GM18505 (cell line): ENCODE measurements around the gene EVX2.

Source experiments
- ATAC-seq: cut with Tn5 transposase; IDR thresholded peaks from one replicate; pipeline ENCODE4 v1.9.1; 2021; ENCODE audit not compliant: unreplicated experiment
- POLR2A ChIP-seq: IDR thresholded peaks from 4 replicates; pipeline ENCODE4 v1.6.1; 2011; ENCODE audit warnings: borderline replicate concordance; ENCODE audit not compliant: insufficient read depth, insufficient read length; ENCODE audit errors: extremely low read depth

The EVX2 gene

DNA sequence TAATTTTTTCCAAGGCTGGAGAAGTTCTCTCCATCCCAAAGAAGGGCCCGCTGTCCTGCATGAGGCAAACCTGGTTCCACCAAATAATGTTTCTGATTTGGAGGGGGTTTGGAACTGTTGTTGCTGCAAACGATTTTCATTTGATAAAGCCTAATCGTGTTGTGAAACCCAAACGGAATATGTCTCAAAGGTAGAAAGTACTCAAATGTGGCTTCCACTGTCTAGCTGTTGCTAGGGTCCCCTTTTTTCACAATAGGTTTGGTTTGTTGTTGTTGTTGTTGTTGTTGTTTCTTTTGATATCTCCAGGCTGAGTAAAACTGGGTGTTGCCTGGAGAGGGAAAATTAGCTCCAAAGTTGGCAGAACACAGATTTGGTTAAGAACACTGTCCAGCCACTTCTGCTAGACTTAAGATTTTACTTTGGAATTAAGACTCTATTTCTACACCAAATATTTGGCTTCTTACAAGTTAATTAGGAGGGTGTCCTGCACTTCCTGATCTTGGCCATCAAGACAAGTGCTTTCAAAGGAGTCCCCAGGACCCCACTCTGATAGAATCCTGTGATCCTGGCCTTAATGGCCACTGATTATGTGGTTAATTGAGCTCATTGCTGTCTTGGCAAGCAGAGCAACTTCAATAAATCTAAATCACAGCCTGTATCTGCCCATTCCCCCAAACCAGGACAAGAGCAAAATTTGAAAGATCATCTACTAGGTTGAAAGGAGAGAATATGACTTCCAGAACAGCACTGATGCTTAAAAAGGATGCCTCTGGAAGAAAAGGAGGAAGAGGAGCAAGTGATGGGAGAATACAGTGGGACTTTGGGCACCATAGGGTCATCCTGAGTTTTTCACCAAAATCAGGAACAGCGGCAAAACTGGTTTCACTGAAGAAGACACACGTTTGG lies 5.4 kb upstream of the EVX2 start:
- TF ChIP-seq POLR2A = no peak
- ATAC-seq = no peak

GRCh38 chr2:176088048-176088936 lies 4.5 kb upstream of the EVX2 start:
- TF ChIP-seq POLR2A = no peak
- ATAC-seq = no peak

DNA sequence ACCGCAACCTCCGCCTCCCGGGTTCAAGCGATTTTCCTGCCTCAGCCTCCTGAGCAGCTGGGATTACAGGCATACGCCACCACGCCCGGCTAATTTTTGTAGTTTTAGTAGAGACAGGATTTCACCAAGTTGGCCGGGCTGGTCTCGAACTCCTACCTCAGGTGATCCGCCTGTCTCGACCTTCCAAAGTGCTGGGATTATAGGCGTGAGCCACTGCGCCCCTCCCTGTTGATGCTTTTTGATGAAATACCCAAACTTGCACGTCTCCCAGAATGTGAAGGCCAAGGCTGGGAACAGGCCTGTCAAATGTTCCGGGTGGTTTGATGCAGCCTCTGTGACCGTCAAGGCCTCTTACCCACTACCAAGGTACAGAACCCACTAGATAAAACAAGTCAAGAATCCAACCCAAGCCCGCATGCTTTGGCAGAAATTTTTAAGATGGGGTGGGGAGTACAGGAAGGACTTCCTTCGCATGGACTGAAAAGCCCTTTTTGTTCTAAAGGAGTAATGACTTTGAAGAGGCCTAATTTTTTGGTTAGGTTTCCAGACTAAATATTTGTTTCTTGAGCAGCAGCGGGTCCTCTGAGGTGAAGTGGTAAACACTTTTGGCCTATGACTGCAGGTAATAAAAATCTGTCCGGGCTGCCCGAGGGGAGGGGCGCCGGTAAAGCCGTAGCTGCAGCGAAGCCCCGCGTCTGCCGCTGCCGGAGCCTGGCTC lies 3.7 kb upstream of the EVX2 start:
- ATAC-seq = no peak
- no peak for TF ChIP-seq POLR2A

GRCh38 chr2:176085861-176086771 lies 2.4 kb upstream of the EVX2 start:
- no peak for TF ChIP-seq POLR2A

GRCh38 chr2:176085120-176085788 lies 1.5 kb upstream of the EVX2 start:
- ATAC-seq = no peak
- TF ChIP-seq POLR2A = no peak

More at GRCh38 chr2:176085861-176086771, 2.4 kb upstream of the EVX2 start:
- no peak for ATAC-seq

- no peak for ATAC-seq
Observed at GRCh38 chr2:176084611-176085119, 903 bp upstream of the EVX2 start.

DNA sequence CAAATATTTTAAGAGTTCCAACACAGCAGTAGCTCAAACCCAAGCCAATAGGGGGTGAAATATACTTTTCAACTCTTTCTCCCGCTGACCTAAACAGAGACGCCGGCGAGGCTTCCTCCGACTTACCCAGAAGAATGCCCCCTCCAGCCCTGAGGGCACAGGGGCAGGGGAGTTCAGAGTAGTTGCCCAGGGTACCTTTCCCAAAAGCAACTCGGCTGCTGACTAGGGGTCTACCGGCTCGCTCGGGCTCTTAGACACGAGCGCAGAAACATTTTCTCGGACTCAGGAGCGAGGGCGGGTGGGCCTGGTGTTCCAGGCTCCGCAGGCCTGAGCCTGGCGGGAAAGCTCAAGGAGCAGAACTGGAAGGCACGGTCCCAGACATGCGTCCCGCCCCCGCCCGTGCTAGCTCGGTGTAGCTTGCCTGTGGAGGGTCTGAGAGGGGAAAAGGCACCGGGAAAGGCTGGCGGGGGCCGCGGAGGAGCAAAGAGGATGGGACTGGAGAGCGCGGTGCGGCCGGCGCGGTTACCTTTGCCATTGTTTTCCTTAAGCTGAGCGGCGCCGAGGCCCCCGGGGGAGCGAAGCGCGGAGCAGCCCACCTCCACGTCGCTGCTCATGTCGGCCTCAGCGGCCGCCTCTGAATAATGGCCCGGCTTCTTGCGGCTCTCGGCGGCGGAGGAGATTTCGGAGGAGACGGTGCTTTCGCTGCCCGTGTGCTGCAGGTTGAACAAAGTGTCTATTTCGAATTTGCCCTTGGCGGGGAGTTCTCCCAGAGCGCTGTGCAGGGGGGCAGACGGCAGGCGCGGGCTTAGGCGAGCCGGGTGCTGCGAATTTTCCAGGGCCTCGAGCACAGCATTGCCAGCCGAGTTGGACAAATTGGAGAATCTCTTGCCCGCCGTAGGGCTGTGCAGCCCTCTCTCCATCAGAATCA lies 674 bp downstream of the EVX2 start:
- TF ChIP-seq POLR2A = no peak
- ATAC-seq = no peak

More at GRCh38 chr2:176084611-176085119, 903 bp upstream of the EVX2 start:
- no peak for TF ChIP-seq POLR2A

GRCh38 chr2:176082525-176082823 lies 1.3 kb downstream of the EVX2 start:
- TF ChIP-seq POLR2A = no peak
- no peak for ATAC-seq

GRCh38 chr2:176081837-176082524 lies 1.8 kb downstream of the EVX2 start:
- TF ChIP-seq POLR2A = no peak
- no peak for ATAC-seq

DNA sequence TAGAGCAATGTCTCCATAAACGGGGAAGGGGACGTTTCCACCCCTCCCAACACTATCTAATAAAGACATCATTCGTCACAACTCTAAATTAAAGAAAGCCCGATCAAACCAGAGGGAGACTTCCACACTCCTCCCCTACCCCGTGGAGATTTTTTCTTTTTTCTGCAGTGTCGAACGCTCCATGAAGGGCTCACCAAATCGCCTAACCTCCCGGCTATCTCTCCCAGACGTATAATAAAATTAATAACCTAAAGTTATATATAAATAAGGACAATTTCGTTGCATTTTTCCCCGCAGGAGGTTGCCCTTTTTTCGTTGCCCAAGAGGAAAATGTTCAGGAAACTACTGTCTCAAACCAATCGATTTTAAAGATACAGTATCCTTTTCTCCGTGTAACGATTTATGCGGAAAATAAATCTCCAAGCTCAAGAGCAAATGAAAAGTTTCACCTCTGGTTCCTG lies 2.4 kb downstream of the EVX2 start:
- ATAC-seq = no peak
- TF ChIP-seq POLR2A = no peak
